HG02623 (cell line): ENCODE data around the gene SMTN.
"Not testable (repeated sequence)": the region's sequence is repeated elsewhere in the genome, so short reads cannot be mapped to it uniquely, and the experiment has no call there.

ENCODE experiments used
- ATAC-seq: cut with Tn5 transposase; IDR thresholded peaks from one replicate; pipeline ENCODE4 v1.9.1; 2021; ENCODE audit warnings: moderate library complexity; ENCODE audit not compliant: unreplicated experiment

SMTN gene

GRCh38 chr22:31080848-31081649 is at the start of gene SMTN:
TSS of gene SMTN (plus strand) at chr22:31081318. CDS start at chr22:31083259, 1,941 bp downstream.
- ATAC-seq, result peak; percentile 51

- ATAC-seq, result no peak
These were observed 44.2 kb upstream of the SMTN start for GRCh38 chr22:31036671-31037550.

- no peak for ATAC-seq
These were observed 42.4 kb upstream of the SMTN start for GRCh38 chr22:31038686-31039085.

GRCh38 chr22:31039393-31039792 is 41.7 kb upstream of the SMTN start:
- no peak for ATAC-seq

- no peak for ATAC-seq
These were observed 40.3 kb upstream of the SMTN start for GRCh38 chr22:31040542-31041398.

GRCh38 chr22:31044262-31044861 is 36.8 kb upstream of the SMTN start:
- no peak for ATAC-seq

GRCh38 chr22:31045900-31046538 is 35.1 kb upstream of the SMTN start:
- no peak for ATAC-seq

GRCh38 chr22:31046539-31047226 is 34.4 kb upstream of the SMTN start:
- ATAC-seq, result no peak

- no peak for ATAC-seq
These were observed 32.5 kb upstream of the SMTN start for GRCh38 chr22:31048570-31048969.

- no peak for ATAC-seq
These were observed 31.2 kb upstream of the SMTN start for GRCh38 chr22:31049815-31050420.

- ATAC-seq, result no peak
These were observed 25.9 kb upstream of the SMTN start for GRCh38 chr22:31055117-31055634.

GRCh38 chr22:31055635-31056159 is 25.4 kb upstream of the SMTN start:
- ATAC-seq, result no peak

GRCh38 chr22:31056986-31057599 is 24.0 kb upstream of the SMTN start:
- ATAC-seq, result no peak

- ATAC-seq, result not testable (repeated sequence)
These were observed 21.5 kb upstream of the SMTN start for GRCh38 chr22:31059663-31060062.

- no peak for ATAC-seq
These were observed 18.4 kb upstream of the SMTN start for GRCh38 chr22:31062566-31063230.

GRCh38 chr22:31064369-31064768 is 16.7 kb upstream of the SMTN start:
- ATAC-seq, result no peak

GRCh38 chr22:31068970-31069369 is 12.1 kb upstream of the SMTN start:
- ATAC-seq, result no peak
